A673 (cell line): Measurements from ENCODE around the gene DLG2. TPM values are rescaled to one million over a fixed set of nuclear protein-coding genes. Genes with fewer than 3 reads are reported as not detected.

Experiments
- BruUV-seq: library from RNA; stranded (reverse); fragments of 400-500 nt; replicated peaks from 2 replicates; lab custom pipeline; 2021; lab: Mats Ljungman, UMichigan
- CTCF ChIA-PET: fragments of 300-600 bp; sonication (Branson Sonifier 250); formaldehyde crosslinking; loops from one replicate; lab custom pipeline; 2022; ENCODE audit warnings: antibody characterized with exemption; lab: Charles Lee
- POLR2A ChIA-PET: fragments of 300-600 bp; sonication (Branson Sonifier 250); formaldehyde crosslinking; loops from one replicate; lab custom pipeline; 2022; ENCODE audit warnings: antibody characterized with exemption; ENCODE audit not compliant: low non-redundant PET; lab: Charles Lee
- DNase-seq: peaks from one replicate; pipeline ENCODE4 v3.0.0-alpha.2; 2015; ENCODE audit warnings: low spot score
- H3K27ac ChIP-seq: fragments of 200-600 bp; sonication (generic); 2 replicates; pipeline ENCODE4 v1.5.1; 2016; ENCODE audit warnings: mixed run types, low read depth, mild to moderate bottlenecking, mixed read lengths, antibody characterized with exemption, low read length; ENCODE audit not compliant: poor library complexity, severe bottlenecking
- H3K27me3 ChIP-seq: fragments of 200-600 bp; sonication (generic); replicated peaks from 2 replicates; pipeline ENCODE4 v1.6.1; 2017; ENCODE audit warnings: mixed run types, low read depth, mild to moderate bottlenecking, mixed read lengths, antibody characterized with exemption, low read length; ENCODE audit not compliant: insufficient read depth, poor library complexity
- H3K36me3 ChIP-seq: fragments of 200-600 bp; sonication (generic); 2 replicates; pipeline ENCODE4 v1.6.1; 2016; ENCODE audit warnings: mixed run types, mild to moderate bottlenecking, mixed read lengths, antibody characterized with exemption, low read length; ENCODE audit not compliant: insufficient read depth, poor library complexity, severe bottlenecking
- H3K4me1 ChIP-seq: fragments of 200-600 bp; sonication (generic); 2 replicates; pipeline ENCODE4 v1.6.1; 2017; ENCODE audit warnings: mixed run types, mild to moderate bottlenecking, mixed read lengths, antibody characterized with exemption, low read length; ENCODE audit not compliant: insufficient read depth, poor library complexity, severe bottlenecking
- H3K4me3 ChIP-seq: fragments of 200-600 bp; sonication (generic); 2 replicates; pipeline ENCODE4 v1.5.1; 2016; ENCODE audit warnings: low read depth, mixed run types, mild to moderate bottlenecking, mixed read lengths, low read length; ENCODE audit not compliant: poor library complexity, severe bottlenecking
- H3K9me3 ChIP-seq: fragments of 200-600 bp; sonication (generic); 2 replicates; pipeline ENCODE4 v1.6.1; 2016; ENCODE audit warnings: mixed run types, low read depth, mild to moderate bottlenecking, mixed read lengths, antibody characterized with exemption, low read length; ENCODE audit not compliant: poor library complexity, severe bottlenecking
- EZH2 ChIP-seq: fragments of 200-600 bp; sonication (generic); IDR thresholded peaks from 2 replicates; pipeline ENCODE4 v1.6.1; 2017; ENCODE audit warnings: borderline replicate concordance, low read depth, mild to moderate bottlenecking, mixed read lengths, antibody characterized with exemption, low read length; ENCODE audit not compliant: poor library complexity, severe bottlenecking
- intact Hi-C: fragments of 100-400 bp; cut with micrococcal nuclease; formaldehyde crosslinking; loops from one replicate; pipeline ENCODE4 v1.10.0; 2022; ENCODE audit not compliant: unreplicated experiment
- total RNA-seq: library from RNA; stranded (reverse); gene quantifications from 2 replicates; pipeline ENCODE4 v1.2.3, GENCODE V29; 2021
- TF ChIP-seq, protein P1 (sequence below): fragments of 300-800, 200-600 bp; sonication (generic); conservative IDR thresholded peaks from 2 replicates; pipeline ENCODE4 v1.5.1; 2017; ENCODE audit warnings: low read depth, mild to moderate bottlenecking, antibody characterized with exemption, low read length, moderate library complexity, mixed read lengths

DLG2 gene
- total RNA-seq, 1 experiment from 2014 or later = 277 TPM

DNA sequence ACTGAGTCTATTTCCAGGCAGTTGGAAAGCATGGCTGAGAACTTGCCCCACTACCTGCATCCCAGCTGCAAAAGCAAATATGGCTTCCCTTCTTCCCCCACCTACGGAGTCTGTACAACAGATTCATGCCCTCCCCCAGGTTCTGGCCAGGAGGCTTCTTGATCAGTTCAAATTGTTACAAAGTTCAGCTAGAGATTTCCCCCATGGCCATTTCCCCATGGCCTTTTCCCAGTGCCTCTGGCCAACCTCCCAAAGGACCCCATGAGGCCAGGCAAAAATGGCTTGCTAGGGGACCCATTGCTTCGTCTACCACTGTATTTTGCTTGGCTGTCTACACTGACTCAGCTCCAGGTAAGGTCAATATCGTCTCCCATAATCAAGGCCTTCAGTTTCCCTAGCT is 203.3 kb downstream of the DLG2 start:
- H3K4me1 ChIP-seq = no peaks in the 10 kb centered on the region
- intact Hi-C loops = no loop called here
- TF ChIP-seq, protein P1, sequence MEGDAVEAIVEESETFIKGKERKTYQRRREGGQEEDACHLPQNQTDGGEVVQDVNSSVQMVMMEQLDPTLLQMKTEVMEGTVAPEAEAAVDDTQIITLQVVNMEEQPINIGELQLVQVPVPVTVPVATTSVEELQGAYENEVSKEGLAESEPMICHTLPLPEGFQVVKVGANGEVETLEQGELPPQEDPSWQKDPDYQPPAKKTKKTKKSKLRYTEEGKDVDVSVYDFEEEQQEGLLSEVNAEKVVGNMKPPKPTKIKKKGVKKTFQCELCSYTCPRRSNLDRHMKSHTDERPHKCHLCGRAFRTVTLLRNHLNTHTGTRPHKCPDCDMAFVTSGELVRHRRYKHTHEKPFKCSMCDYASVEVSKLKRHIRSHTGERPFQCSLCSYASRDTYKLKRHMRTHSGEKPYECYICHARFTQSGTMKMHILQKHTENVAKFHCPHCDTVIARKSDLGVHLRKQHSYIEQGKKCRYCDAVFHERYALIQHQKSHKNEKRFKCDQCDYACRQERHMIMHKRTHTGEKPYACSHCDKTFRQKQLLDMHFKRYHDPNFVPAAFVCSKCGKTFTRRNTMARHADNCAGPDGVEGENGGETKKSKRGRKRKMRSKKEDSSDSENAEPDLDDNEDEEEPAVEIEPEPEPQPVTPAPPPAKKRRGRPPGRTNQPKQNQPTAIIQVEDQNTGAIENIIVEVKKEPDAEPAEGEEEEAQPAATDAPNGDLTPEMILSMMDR = no peak
- TF ChIP-seq EZH2 = no peak
- H3K36me3 ChIP-seq = no peaks in the 10 kb centered on the region
- BruUV-seq = no TSS peak
- no peak overlapping the region for H3K4me3 ChIP-seq
- no peaks in the 10 kb centered on the region for H3K27me3 ChIP-seq
- CTCF ChIA-PET = no interaction called here
- POLR2A ChIA-PET = no interaction called here
- no peaks in the 10 kb centered on the region for H3K9me3 ChIP-seq
- no peak overlapping the region for H3K27ac ChIP-seq
- DNase-seq = no peak

DNA sequence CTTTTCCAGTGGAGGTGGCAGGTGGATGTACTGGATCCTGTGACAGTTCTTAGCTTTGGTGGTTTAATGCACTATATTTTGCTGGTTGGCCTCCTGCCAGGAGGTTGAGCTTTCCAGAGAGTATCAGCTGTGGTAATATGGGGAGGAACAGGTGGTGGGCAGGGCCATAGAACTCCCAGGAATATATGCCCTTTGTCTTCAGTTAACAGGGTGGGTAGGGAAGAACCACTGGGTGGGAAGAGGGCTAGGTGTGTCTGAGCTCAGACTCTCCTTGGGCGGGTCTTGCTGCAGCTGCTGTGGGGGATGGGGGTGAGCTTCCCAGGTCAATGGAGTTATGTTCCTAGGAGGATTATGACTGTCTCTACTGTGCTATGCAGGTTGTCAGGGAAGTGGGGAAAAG is 203.8 kb downstream of the DLG2 start:
- Histone ChIP-seq H3K4me3 (no peak overlapping the region), H3K9me3 (no peaks in the 10 kb centered on the region), H3K27me3 (no peaks in the 10 kb centered on the region), H3K36me3 (no peaks in the 10 kb centered on the region), H3K4me1 (no peaks in the 10 kb centered on the region), H3K27ac (no peak overlapping the region)
- ChIA-PET CTCF (no interaction called here), POLR2A (no interaction called here)
- BruUV-seq = no TSS peak
- no peak for DNase-seq
- TF ChIP-seq EZH2 = no peak
- TF ChIP-seq, protein P1 = no peak
- intact Hi-C loops = no loop called here

DNA sequence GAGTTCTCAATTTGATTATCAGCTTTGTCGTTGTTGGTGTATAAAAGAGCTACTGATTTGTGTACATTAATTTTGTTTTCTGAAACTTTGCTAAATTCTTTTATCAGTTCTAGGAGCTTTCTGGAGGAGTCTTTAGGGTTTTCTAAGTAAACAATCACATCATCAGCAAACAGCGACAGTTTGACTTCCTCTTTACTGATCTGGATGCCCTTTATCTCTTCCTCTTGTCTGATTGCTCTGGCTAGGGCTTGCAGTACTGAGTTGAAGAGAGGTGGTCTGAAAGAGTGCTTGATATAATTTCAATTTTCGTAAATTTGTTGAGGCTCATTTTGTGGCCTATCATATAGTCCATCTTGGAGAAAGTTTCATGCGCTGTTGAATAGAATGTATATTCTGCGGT is 213.0 kb downstream of the DLG2 start:
- no peaks in the 10 kb centered on the region for H3K9me3 ChIP-seq
- intact Hi-C loops = no loop called here
- TF ChIP-seq, protein P1 = no peak
- no peak for TF ChIP-seq EZH2
- no peak overlapping the region for H3K4me3 ChIP-seq
- no peaks in the 10 kb centered on the region for H3K36me3 ChIP-seq
- no peak overlapping the region for H3K27ac ChIP-seq
- no peaks in the 10 kb centered on the region for H3K27me3 ChIP-seq
- ChIA-PET CTCF (no interaction called here), POLR2A (no interaction called here)
- no peaks in the 10 kb centered on the region for H3K4me1 ChIP-seq
- no peak for DNase-seq
- BruUV-seq = no TSS peak
